Jurkat, Clone E6-1 (cell line): ENCODE data around the gene ALDH1L2. TPM values are rescaled to one million over a fixed set of nuclear protein-coding genes. Genes with fewer than 3 reads are reported as not detected.
"Not testable (repeated sequence)": the region's sequence is repeated elsewhere in the genome, so short reads cannot be mapped to it uniquely, and the experiment has no call there.

ENCODE experiments used
- DNase-seq: peaks from one replicate; pipeline ENCODE4 v3.0.0-alpha.2; 2011; ENCODE audit warnings: low read depth, low spot score
- H3K4me3 ChIP-seq: 2 replicates; pipeline ENCODE4 v1.5.1; 2011; ENCODE audit warnings: mild to moderate bottlenecking, low read length, control low read depth, moderate library complexity
- polyA plus RNA-seq: library from polyadenylated mRNA; unstranded; fragments of >200 nt; gene quantifications from one replicate; pipeline ENCODE4 v1.2.1, GENCODE V29; 2012; ENCODE audit warnings: missing spikeins; ENCODE audit not compliant: insufficient read length, insufficient read depth

Gene ALDH1L2
- not detected for polyA plus RNA-seq

GRCh38 chr12:105084251-105085250, at the start of gene ALDH1L2:
ALDH1L2 (minus strand) TSS chr12:105084458; CDS start chr12:105084436, 22 bp downstream.
- DNase-seq = no peak
- H3K4me3 ChIP-seq = no peak within 1 kb of the TSS

GRCh38 chr12:105120551-105120950, 36.3 kb upstream of the ALDH1L2 start:
- no peak overlapping the region for H3K4me3 ChIP-seq
- no peak for DNase-seq

GRCh38 chr12:105116969-105117368, 32.7 kb upstream of the ALDH1L2 start:
- no peak overlapping the region for H3K4me3 ChIP-seq
- no peak for DNase-seq

- no peak for DNase-seq
- H3K4me3 ChIP-seq = no peak overlapping the region
These were observed 28.8 kb upstream of the ALDH1L2 start for GRCh38 chr12:105113094-105113493.

- no peak for DNase-seq
- H3K4me3 ChIP-seq = no peak overlapping the region
These were observed 26.6 kb upstream of the ALDH1L2 start for GRCh38 chr12:105110851-105111250.

- no peak overlapping the region for H3K4me3 ChIP-seq
- DNase-seq = no peak
These were observed 25.4 kb upstream of the ALDH1L2 start for GRCh38 chr12:105109465-105110212.

GRCh38 chr12:105107494-105108371, 23.5 kb upstream of the ALDH1L2 start, which contains the start of gene WASHC4:
WASHC4 (plus strand) TSS chr12:105107731; CDS start chr12:105107801, 70 bp downstream.
- DNase-seq = peak; percentile 75

GRCh38 chr12:105107171-105107493, 22.9 kb upstream of the ALDH1L2 start:
- peak; percentile 18 for DNase-seq

More at GRCh38 chr12:105107494-105108371, 23.5 kb upstream of the ALDH1L2 start, which contains the start of gene WASHC4:
- peak within 1 kb of the TSS; percentile 87 for H3K4me3 ChIP-seq

GRCh38 chr12:105106621-105107020, 22.4 kb upstream of the ALDH1L2 start:
- H3K4me3 ChIP-seq = peak overlapping the region; percentile 87

More at GRCh38 chr12:105107171-105107493, 22.9 kb upstream of the ALDH1L2 start:
- H3K4me3 ChIP-seq = peak overlapping the region; percentile 87

GRCh38 chr12:105104762-105105161, 20.5 kb upstream of the ALDH1L2 start:
- DNase-seq = no peak
- no peak overlapping the region for H3K4me3 ChIP-seq

More at GRCh38 chr12:105106621-105107020, 22.4 kb upstream of the ALDH1L2 start:
- DNase-seq = no peak

GRCh38 chr12:105102673-105103072, 18.4 kb upstream of the ALDH1L2 start:
- H3K4me3 ChIP-seq = no peak overlapping the region
- DNase-seq = no peak

- no peak for DNase-seq
- no peak overlapping the region for H3K4me3 ChIP-seq
These were observed 16.7 kb upstream of the ALDH1L2 start for GRCh38 chr12:105100998-105101397.

- no peak overlapping the region for H3K4me3 ChIP-seq
- no peak for DNase-seq
These were observed 16.1 kb upstream of the ALDH1L2 start for GRCh38 chr12:105100207-105100985.

GRCh38 chr12:105099356-105099755, 15.1 kb upstream of the ALDH1L2 start:
- H3K4me3 ChIP-seq = no peak overlapping the region
- DNase-seq = peak; percentile 33

GRCh38 chr12:105095338-105095737, 11.1 kb upstream of the ALDH1L2 start:
- DNase-seq, H3K4me3 ChIP-seq: not testable (repeated sequence)

- DNase-seq = no peak
- no peak overlapping the region for H3K4me3 ChIP-seq
These were observed 8.1 kb upstream of the ALDH1L2 start for GRCh38 chr12:105092336-105092735.

- DNase-seq = no peak
- H3K4me3 ChIP-seq = no peak overlapping the region
These were observed 7.4 kb upstream of the ALDH1L2 start for GRCh38 chr12:105091476-105092206.
